ENCODE measurements around the gene CAMK2A. TPM values are rescaled to one million over a fixed set of nuclear protein-coding genes. Genes with fewer than 3 reads are reported as not detected.

CAMK2A gene
- total and polyA plus RNA-seq, 4 donors: under 0.01 TPM; not detected in 3

GRCh38 chr5:150295741-150296486 lies 6.3 kb upstream of the CAMK2A start:
- H3K27me3 ChIP-seq (ENCODE audit: control insufficient read depth in 4 of 4, insufficient read depth in 4 of 4, low read length in 3 of 4): peaks cover 0 to 4% (median 0%) of the 10 kb centered on the region in 4 donors
- H3K4me3 ChIP-seq (ENCODE audit: low read depth in 1 of 3, low read length in 3 of 3): no peak overlapping the region
- no peaks in the 10 kb centered on the region for H3K4me1 ChIP-seq (ENCODE audit: control insufficient read depth in 4 of 4, insufficient read depth in 4 of 4, low read length in 3 of 4)
- WGBS: 92% methylated on average over 17 of the region's 17 CpGs
- no peak overlapping the region for H3K9ac ChIP-seq (ENCODE audit: low read depth in 1 of 2, low read length in 2 of 2)
- no peak for DNase-seq (ENCODE audit: low spot score)
- H3K36me3 ChIP-seq (ENCODE audit: control insufficient read depth in 4 of 4, insufficient read depth in 3 of 4, low read depth in 1 of 4, low read length in 3 of 4): no peaks in the 10 kb centered on the region
- TF ChIP-seq CTCF (IDR thresholded peaks at IDR 0.05; ENCODE audit: low read depth, low read length, missing input control) (no peak), NR2F2 (IDR thresholded peaks at IDR 0.05) (no peak), TAF1 (conservative IDR thresholded peaks at IDR 0.05) (no peak), RXRA (IDR thresholded peaks at IDR 0.05) (no peak), HNF4G (IDR thresholded peaks at IDR 0.05) (no peak)
- no peaks in the 10 kb centered on the region for H3K9me3 ChIP-seq (ENCODE audit: control insufficient read depth in 4 of 4, low read length in 3 of 4)
- no peak overlapping the region for H3K27ac ChIP-seq (ENCODE audit: low read depth in 1 of 2, low read length in 2 of 2)

- H3K9ac ChIP-seq (ENCODE audit: low read depth in 1 of 2, low read length in 2 of 2): no peak overlapping the region
- no peaks in the 10 kb centered on the region for H3K9me3 ChIP-seq (ENCODE audit: control insufficient read depth in 4 of 4, low read length in 3 of 4)
- DNase-seq (ENCODE audit: low spot score): no peak
- WGBS: 60% methylated on average over 10 of the region's 10 CpGs
- no peaks in the 10 kb centered on the region for H3K36me3 ChIP-seq (ENCODE audit: control insufficient read depth in 4 of 4, insufficient read depth in 3 of 4, low read depth in 1 of 4, low read length in 3 of 4)
- no peak overlapping the region for H3K4me3 ChIP-seq (ENCODE audit: low read depth in 1 of 3, low read length in 3 of 3)
- H3K27ac ChIP-seq (ENCODE audit: low read depth in 1 of 2, low read length in 2 of 2): no peak overlapping the region
- no peaks in the 10 kb centered on the region for H3K4me1 ChIP-seq (ENCODE audit: control insufficient read depth in 4 of 4, insufficient read depth in 4 of 4, low read length in 3 of 4)
- H3K27me3 ChIP-seq (ENCODE audit: control insufficient read depth in 4 of 4, insufficient read depth in 4 of 4, low read length in 3 of 4): peaks cover 0 to 4% (median 0%) of the 10 kb centered on the region in 4 donors
- TF ChIP-seq ZBTB33 (IDR thresholded peaks at IDR 0.05) (no peak), HNF4G (IDR thresholded peaks at IDR 0.05) (no peak), RAD21 (IDR thresholded peaks at IDR 0.05) (no peak), FOXA2 (IDR thresholded peaks at IDR 0.05) (no peak), FOXA1 (IDR thresholded peaks at IDR 0.05) (no peak), JUND (IDR thresholded peaks at IDR 0.05) (no peak), MAX (IDR thresholded peaks at IDR 0.05) (no peak), NR2F2 (IDR thresholded peaks at IDR 0.05) (no peak), HNF4A (conservative IDR thresholded peaks at IDR 0.05) (no peak), EGR1 (IDR thresholded peaks at IDR 0.05; ENCODE audit: low read depth in 2 of 2) (no peak), YY1 (IDR thresholded peaks at IDR 0.05) (no peak), SP1 (IDR thresholded peaks at IDR 0.05) (no peak), RXRA (IDR thresholded peaks at IDR 0.05) (no peak), CTCF (IDR thresholded peaks at IDR 0.05; ENCODE audit: low read depth, low read length, missing input control) (no peak)
Measured at GRCh38 chr5:150295172-150295634, 5.6 kb upstream of the CAMK2A start.
